Muscle of leg (tissue), 11 donors: Measurements from ENCODE around the gene HOATZ. TPM values are rescaled to one million over a fixed set of nuclear protein-coding genes. Genes with fewer than 3 reads are reported as not detected.
A peak's percentile ranks its signal among the peaks of the same experiment; 100 is the strongest.

ENCODE experiments used
- DNase-seq: peaks from one replicate; pipeline ENCODE4 v3.0.0; 2013
- H3K27ac ChIP-seq: one replicate; pipeline ENCODE4 v1.5.1; 2013; ENCODE audit warnings: mild to moderate bottlenecking, low read length, control low read depth
- H3K27me3 ChIP-seq: one replicate; pipeline ENCODE4 v1.6.1; 2013; ENCODE audit warnings: low read length; ENCODE audit not compliant: control insufficient read depth, insufficient read depth
- H3K36me3 ChIP-seq: one replicate; pipeline ENCODE4 v1.6.1; 2013; ENCODE audit warnings: low read length; ENCODE audit not compliant: control insufficient read depth, insufficient read depth
- H3K4me1 ChIP-seq: one replicate; pipeline ENCODE4 v1.6.1; 2013; ENCODE audit warnings: low read length; ENCODE audit not compliant: control insufficient read depth, insufficient read depth
- H3K4me3 ChIP-seq: one replicate; pipeline ENCODE4 v1.5.1; 2013; ENCODE audit warnings: low read length, control low read depth
- H3K9me3 ChIP-seq: replicated peaks from 2 replicates; pipeline ENCODE4 v1.6.1; 2013; ENCODE audit warnings: low read depth, low read length; ENCODE audit not compliant: control insufficient read depth
- WGBS: methylation state at CpG from one replicate; pipeline ENCODE4 v1.1.5; 2013; ENCODE audit warnings: missing lambda C conversion rate; ENCODE audit not compliant: insufficient coverage; 5-methylcytosine and 5-hydroxymethylcytosine counted together
- polyA plus RNA-seq, 8 donors: library from polyadenylated mRNA; unstranded; fragments of 120-200 nt; gene quantifications; one replicate each; pipeline versions ENCODE4 v1.2.1 to v1.2.3, GENCODE V29; 2013; ENCODE audit warnings: inconsistent platforms in 1 of 8, low replicate concordance in 1 of 8; ENCODE audit not compliant: insufficient read length in 8 of 8, insufficient read depth in 1 of 8
- total RNA-seq: library from RNA; stranded (reverse); fragments of 120-200 nt; gene quantifications from one replicate; pipeline ENCODE4 v1.2.4, GENCODE V29; 2013

Gene HOATZ
- total and polyA plus RNA-seq, 9 donors: 0.09 to 0.60 (median 0.12) TPM; not detected in 2

DNA sequence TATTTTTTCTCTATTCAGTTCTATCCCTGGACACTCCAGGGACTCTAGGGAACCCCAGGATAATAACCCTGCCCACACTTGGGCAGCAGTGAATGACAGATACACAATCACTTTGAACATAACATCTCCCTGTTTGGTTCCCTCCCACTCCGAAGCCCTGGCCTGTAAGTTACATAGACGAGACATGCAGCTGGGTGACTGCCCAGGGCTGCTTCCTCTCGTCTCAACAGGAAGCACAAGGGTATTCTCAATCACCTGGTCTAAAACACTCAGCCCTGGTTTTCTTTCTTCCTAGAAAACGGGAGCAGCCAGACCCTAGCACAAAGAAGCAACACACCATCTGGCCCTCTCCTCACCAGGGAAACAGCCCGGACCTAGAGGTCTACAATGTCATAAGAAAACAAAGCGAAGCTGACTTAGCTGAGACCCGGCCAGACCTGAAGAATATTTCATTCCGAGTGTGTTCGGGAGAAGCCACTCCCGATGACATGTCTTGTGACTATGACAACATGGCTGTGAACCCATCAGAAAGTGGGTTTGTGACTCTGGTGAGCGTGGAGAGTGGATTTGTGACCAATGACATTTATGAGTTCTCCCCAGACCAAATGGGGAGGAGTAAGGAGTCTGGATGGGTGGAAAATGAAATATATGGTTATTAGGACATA is 45.4 kb downstream of the HOATZ start:
- 60% methylated on average over 11 of the region's 11 CpGs for WGBS
- Histone ChIP-seq H3K4me1 (no peaks in the 10 kb centered on the region), H3K4me3 (no peak overlapping the region), H3K9me3 (peaks cover 4% of the 10 kb centered on the region), H3K27ac (no peak overlapping the region), H3K36me3 (no peaks in the 10 kb centered on the region), H3K27me3 (no peaks in the 10 kb centered on the region)
- no peak for DNase-seq

DNA sequence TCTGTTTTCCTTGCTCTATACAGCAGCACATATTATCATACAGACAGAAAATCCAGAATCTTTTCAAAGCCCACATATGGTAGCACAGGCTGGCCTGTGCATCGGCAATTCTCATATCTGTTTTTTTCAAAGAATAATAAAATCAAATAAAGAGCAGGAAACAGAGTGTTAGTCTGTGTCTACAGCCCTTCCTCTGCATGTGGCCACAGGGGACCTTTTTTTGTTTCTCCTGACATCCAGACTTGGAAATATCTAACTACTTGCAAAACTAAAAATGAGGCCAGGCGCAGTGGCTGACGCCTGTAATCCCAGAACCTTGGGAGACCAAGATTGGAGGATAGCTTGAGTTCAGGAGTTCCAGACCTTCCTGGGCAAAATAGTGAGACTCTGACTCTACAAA is 46.2 kb downstream of the HOATZ start:
- no peaks in the 10 kb centered on the region for H3K27me3 ChIP-seq
- H3K27ac ChIP-seq: no peak overlapping the region
- no CpG with 5 or more reads among the region's 3 CpGs for WGBS
- H3K4me1 ChIP-seq: no peaks in the 10 kb centered on the region
- no peaks in the 10 kb centered on the region for H3K36me3 ChIP-seq
- peak; percentile 71 for DNase-seq
- peaks cover 4% of the 10 kb centered on the region for H3K9me3 ChIP-seq
- no peak overlapping the region for H3K4me3 ChIP-seq

DNA sequence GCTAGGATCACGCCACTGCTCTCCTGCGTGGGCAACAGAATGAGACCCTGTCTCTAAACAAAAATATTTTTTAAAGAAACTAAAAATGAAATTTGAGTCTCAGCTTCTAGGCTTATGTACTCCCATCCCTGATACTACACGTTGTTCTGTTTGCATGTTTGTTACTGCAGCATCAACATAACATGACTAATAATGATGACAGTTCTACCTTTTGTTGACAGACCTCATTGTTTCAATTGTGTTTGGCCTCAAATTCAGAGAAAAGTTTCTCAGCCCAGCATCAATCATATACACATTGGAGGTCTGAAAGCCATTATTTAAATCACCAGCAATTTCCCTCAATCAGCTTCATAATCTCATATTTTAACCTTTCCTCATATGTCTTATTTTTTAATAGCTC is 46.7 kb downstream of the HOATZ start:
- WGBS: 38% methylated on average over 1 of the region's 3 CpGs
- no peak overlapping the region for H3K27ac ChIP-seq
- H3K9me3 ChIP-seq: peaks cover under 1% of the 10 kb centered on the region
- no peaks in the 10 kb centered on the region for H3K27me3 ChIP-seq
- no peak overlapping the region for H3K4me3 ChIP-seq
- H3K4me1 ChIP-seq: no peaks in the 10 kb centered on the region
- H3K36me3 ChIP-seq: no peaks in the 10 kb centered on the region
- DNase-seq: no peak

DNA sequence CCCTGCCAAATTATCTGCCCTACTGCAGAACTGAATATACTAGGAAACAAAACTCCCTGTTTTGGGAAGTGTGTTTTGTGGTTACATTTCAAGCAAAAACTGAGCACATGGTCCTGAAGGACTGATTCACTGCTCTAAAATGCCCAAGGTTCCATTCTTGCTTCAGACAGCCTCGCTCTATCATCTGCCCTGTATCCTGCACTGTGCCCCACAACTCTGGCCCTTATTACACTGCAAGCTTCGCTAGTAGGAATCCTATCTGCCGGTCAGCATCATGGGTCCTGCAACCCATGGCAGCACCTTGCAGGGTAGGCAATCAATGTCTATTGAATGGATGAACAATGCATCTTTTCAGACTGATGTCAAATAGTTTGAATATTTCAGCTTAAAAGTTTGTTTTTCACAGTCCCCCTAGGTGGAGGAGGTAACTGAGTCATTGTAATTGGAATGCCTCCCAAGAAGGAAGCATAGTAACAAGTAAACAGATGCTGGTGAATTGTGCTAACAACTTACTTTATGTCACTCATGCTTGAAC is 47.3 kb downstream of the HOATZ start:
- H3K9me3 ChIP-seq: no peaks in the 10 kb centered on the region
- no peak overlapping the region for H3K27ac ChIP-seq
- WGBS: 67% methylated on average over 1 of the region's 3 CpGs
- DNase-seq: no peak
- no peaks in the 10 kb centered on the region for H3K36me3 ChIP-seq
- no peak overlapping the region for H3K4me3 ChIP-seq
- H3K4me1 ChIP-seq: no peaks in the 10 kb centered on the region
- no peaks in the 10 kb centered on the region for H3K27me3 ChIP-seq

DNA sequence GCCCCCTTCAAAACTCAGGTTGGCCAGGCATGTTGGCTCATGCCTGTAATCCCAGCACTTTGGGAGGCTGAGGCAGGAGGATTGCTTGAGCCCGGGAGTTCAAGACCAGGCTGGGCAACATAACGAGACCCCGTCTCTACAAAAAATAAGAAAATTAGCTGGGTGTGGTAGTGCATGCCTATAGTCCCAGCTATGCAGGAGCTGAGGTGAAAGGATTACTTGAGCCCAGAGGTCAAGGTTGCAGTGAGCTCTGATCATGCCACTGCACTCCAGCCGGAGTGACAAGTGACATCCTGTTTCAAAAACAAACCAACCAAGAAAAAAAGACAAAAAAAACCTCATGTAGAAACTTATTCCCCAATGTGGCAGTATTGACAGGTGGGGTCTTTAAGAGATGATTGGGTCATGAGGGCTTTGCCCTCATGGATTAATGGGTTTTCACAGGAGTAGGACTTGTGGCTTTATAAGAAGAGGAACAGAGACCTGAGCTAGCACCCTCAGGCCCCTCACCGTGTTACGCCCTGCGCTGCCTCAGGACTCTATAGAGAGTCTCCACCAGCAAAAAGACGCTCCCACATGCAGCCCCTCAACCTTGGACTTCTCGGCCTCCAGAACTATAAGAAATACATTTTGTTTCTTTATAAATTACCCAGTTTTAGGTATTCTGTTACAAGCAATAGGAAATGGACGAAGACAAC is 48.3 kb downstream of the HOATZ start:
- Histone ChIP-seq H3K36me3 (no peaks in the 10 kb centered on the region), H3K4me3 (no peak overlapping the region), H3K27ac (no peak overlapping the region), H3K9me3 (no peaks in the 10 kb centered on the region), H3K27me3 (no peaks in the 10 kb centered on the region), H3K4me1 (no peaks in the 10 kb centered on the region)
- DNase-seq: no peak
- WGBS: 100% methylated on average over 3 of the region's 10 CpGs

DNA sequence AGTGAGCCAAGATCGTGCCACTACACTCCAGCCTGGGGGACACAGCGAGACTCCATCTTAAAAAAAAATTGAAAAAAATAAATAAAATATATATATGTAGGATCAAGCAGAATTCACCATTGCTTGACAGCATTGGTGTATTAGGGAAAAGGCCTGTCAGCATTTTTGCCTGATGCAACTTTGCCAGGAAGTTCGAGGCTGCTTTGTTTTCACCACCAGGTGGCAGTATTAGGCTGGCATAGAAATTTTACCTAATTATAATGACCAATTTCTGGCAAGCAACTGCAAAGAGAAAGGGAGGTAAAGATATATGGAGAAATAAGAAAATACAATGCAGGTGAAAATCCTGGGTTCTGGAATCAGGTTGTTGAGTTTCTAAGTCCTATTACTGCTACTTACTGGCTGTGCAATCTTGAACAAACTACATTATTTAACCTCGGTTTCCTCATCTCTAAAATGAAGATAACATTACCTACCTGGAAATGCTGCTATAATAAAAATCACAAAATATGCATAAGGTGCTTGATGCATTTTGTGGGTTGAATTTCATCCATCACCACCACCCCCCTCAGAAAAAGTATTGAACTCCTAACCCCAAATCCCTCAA is 50.6 kb downstream of the HOATZ start:
- H3K4me3 ChIP-seq: no peak overlapping the region
- H3K36me3 ChIP-seq: no peaks in the 10 kb centered on the region
- no peaks in the 10 kb centered on the region for H3K9me3 ChIP-seq
- no peak overlapping the region for H3K27ac ChIP-seq
- H3K4me1 ChIP-seq: no peaks in the 10 kb centered on the region
- H3K27me3 ChIP-seq: no peaks in the 10 kb centered on the region
- peak; percentile 85 for DNase-seq
- WGBS: no CpG with 5 or more reads among the region's 4 CpGs

DNA sequence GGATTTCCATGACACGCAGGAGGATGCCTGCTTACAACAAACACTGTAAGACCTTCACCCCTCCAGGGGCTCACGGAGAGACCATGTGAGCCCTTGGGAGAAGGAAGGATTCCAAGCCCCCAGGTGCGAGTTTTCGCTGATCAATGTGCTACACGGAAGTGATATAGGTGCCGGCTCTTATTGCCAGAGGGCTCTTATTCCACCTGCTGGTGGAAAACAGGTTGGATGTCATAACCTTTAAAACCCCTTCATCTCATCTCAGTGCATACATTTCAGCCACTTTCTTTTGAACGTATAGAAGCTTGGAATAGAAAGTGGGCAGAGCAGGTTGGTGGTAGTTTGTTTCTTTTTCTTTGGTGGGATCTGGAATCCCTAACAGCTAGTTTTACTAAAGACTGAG is 51.7 kb downstream of the HOATZ start:
- DNase-seq: no peak
- no CpG with 5 or more reads among the region's 7 CpGs for WGBS
- no peak overlapping the region for H3K4me3 ChIP-seq
- H3K27ac ChIP-seq: no peak overlapping the region
- H3K27me3 ChIP-seq: no peaks in the 10 kb centered on the region
- no peaks in the 10 kb centered on the region for H3K36me3 ChIP-seq
- no peaks in the 10 kb centered on the region for H3K9me3 ChIP-seq
- H3K4me1 ChIP-seq: no peaks in the 10 kb centered on the region

DNA sequence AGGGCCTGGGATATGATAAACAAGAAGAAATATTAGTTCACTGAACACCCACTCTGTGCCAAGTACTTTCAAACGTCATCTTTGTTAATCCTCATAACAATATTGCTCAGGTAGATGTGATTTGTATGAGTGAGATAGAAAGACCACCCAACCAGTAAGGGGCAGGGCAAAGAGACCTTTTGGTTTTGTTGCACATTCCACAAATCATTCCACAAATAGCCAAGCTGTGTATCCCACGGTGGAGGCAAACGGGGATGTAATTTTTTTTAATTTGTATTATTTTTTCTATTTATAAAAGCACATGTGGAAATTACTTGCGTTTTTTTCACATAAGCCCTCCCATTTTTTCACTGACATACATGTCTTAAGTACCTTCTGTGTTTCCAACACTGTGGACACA is 54.9 kb downstream of the HOATZ start:
- no peaks in the 10 kb centered on the region for H3K27me3 ChIP-seq
- WGBS: 29% methylated on average over 1 of the region's 4 CpGs
- H3K4me1 ChIP-seq: peaks cover 5% of the 10 kb centered on the region
- DNase-seq: no peak
- no peak overlapping the region for H3K27ac ChIP-seq
- no peak overlapping the region for H3K4me3 ChIP-seq
- no peaks in the 10 kb centered on the region for H3K36me3 ChIP-seq
- H3K9me3 ChIP-seq: no peaks in the 10 kb centered on the region

DNA sequence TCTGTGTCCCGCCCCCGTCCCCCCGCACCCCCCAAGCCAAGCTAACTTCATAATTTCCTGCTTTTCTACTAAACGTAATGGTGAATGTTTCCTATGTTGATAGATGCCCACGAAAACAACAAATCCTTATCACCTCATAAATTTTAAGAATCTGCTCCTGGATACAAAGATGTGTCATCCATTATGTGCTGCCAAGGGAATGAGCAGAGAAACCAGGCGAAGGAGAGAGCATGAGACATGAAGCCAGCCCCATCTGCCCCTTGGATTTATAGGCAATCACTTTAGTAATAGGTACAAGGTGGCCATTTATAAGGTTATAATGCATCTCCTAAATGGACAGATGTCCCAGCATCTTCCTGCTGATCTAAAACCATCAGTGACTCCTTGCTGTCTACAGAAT is 56.2 kb downstream of the HOATZ start:
- WGBS: 60% methylated on average over 1 of the region's 6 CpGs

DNA sequence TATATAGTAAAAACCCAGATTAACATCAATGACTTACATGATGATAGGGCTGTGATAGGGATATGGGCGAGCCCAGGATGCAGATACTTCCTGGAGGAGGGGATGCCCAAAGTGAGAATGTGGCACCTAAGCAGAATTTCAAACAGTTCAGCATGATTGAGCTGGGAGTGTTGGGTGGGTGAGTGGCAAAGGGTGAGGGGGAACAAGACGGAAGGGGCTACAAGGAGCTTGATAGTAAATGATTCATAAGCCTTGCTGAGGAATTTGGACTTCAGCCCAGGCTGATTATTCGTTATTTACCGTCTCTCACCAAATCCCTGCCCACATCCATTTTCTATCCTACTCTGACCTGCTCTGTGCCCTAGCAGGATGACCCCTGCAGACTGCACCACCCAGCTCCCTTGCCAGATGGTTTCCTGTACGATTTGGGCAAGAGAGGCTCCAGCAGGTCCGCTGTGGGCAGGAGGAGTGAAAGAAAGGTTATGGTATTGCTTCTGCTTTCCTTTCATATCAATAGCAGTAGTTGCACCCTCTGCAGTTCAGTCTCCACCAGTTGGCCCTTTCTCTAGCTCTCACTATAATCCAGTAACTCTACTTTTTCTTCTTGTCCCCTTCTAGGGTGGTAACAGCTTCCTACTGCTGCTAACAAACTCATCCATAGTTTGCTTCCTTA is 57.4 kb downstream of the HOATZ start:
- Histone ChIP-seq H3K36me3 (no peaks in the 10 kb centered on the region), H3K4me3 (no peak overlapping the region), H3K4me1 (peaks cover 5% of the 10 kb centered on the region), H3K27ac (no peak overlapping the region), H3K27me3 (no peaks in the 10 kb centered on the region), H3K9me3 (no peaks in the 10 kb centered on the region)
- 64% methylated on average over 3 of the region's 6 CpGs for WGBS
- DNase-seq: no peak

More for the DNA sequence above, 56.2 kb downstream of the HOATZ start:
- H3K4me3 ChIP-seq: no peak overlapping the region
- H3K27ac ChIP-seq: no peak overlapping the region
- H3K36me3 ChIP-seq: no peaks in the 10 kb centered on the region
- H3K27me3 ChIP-seq: no peaks in the 10 kb centered on the region
- H3K4me1 ChIP-seq: peaks cover 5% of the 10 kb centered on the region
- H3K9me3 ChIP-seq: no peaks in the 10 kb centered on the region
- DNase-seq: no peak
